ENCODE measurements around the gene KIAA0513.

The KIAA0513 gene

GRCh38 chr16:85040685-85041084 lies 13.1 kb downstream of the KIAA0513 start:
- Mint-ChIP-seq H3K4me1 (no peaks in the 10 kb centered on the region), H3K36me3 (ENCODE audit: insufficient read depth) (peaks cover 3% of the 10 kb centered on the region), H3K27ac (ENCODE audit: low read depth) (no peak overlapping the region), H3K4me3 (no peak overlapping the region), H3K27me3 (no peaks in the 10 kb centered on the region), H3K9me3 (no peaks in the 10 kb centered on the region)
- ATAC-seq (replicated peaks; ENCODE audit: extremely low read depth, poor library complexity, severe bottlenecking), result no peak
- no peak for DNase-seq (ENCODE audit: low spot score in 2 of 2)

- H3K27ac Mint-ChIP-seq (ENCODE audit: low read depth), result no peak overlapping the region
- ATAC-seq (replicated peaks; ENCODE audit: extremely low read depth, poor library complexity, severe bottlenecking), result no peak
- H3K27me3 Mint-ChIP-seq, result no peaks in the 10 kb centered on the region
- H3K9me3 Mint-ChIP-seq, result no peaks in the 10 kb centered on the region
- H3K36me3 Mint-ChIP-seq (ENCODE audit: insufficient read depth), result peaks cover 3% of the 10 kb centered on the region
- no peaks in the 10 kb centered on the region for H3K4me1 Mint-ChIP-seq
- no peak for DNase-seq (ENCODE audit: low spot score in 2 of 2)
- no peak overlapping the region for H3K4me3 Mint-ChIP-seq
Measured at GRCh38 chr16:85041219-85042166, 13.9 kb downstream of the KIAA0513 start.

GRCh38 chr16:85042167-85042526 lies 14.6 kb downstream of the KIAA0513 start:
- no peak for DNase-seq (ENCODE audit: low spot score in 2 of 2)
- no peak overlapping the region for H3K4me3 Mint-ChIP-seq
- H3K36me3 Mint-ChIP-seq (ENCODE audit: insufficient read depth), result peaks cover 2% of the 10 kb centered on the region
- H3K4me1 Mint-ChIP-seq, result no peaks in the 10 kb centered on the region
- no peaks in the 10 kb centered on the region for H3K9me3 Mint-ChIP-seq
- H3K27ac Mint-ChIP-seq (ENCODE audit: low read depth), result no peak overlapping the region
- H3K27me3 Mint-ChIP-seq, result no peaks in the 10 kb centered on the region
- no peak for ATAC-seq (replicated peaks; ENCODE audit: extremely low read depth, poor library complexity, severe bottlenecking)

- peaks cover 3% of the 10 kb centered on the region for H3K36me3 Mint-ChIP-seq (ENCODE audit: insufficient read depth)
- no peak overlapping the region for H3K4me3 Mint-ChIP-seq
- no peak overlapping the region for H3K27ac Mint-ChIP-seq (ENCODE audit: low read depth)
- H3K27me3 Mint-ChIP-seq, result no peaks in the 10 kb centered on the region
- DNase-seq (ENCODE audit: low spot score in 2 of 2), result no peak
- no peak for ATAC-seq (replicated peaks; ENCODE audit: extremely low read depth, poor library complexity, severe bottlenecking)
- no peaks in the 10 kb centered on the region for H3K9me3 Mint-ChIP-seq
- no peaks in the 10 kb centered on the region for H3K4me1 Mint-ChIP-seq
Measured at GRCh38 chr16:85042606-85043005, 15.0 kb downstream of the KIAA0513 start.

GRCh38 chr16:85045077-85045476 lies 17.5 kb downstream of the KIAA0513 start:
- no peak overlapping the region for H3K27ac Mint-ChIP-seq (ENCODE audit: low read depth)
- no peaks in the 10 kb centered on the region for H3K27me3 Mint-ChIP-seq
- H3K4me3 Mint-ChIP-seq, result no peak overlapping the region
- peaks cover 3% of the 10 kb centered on the region for H3K36me3 Mint-ChIP-seq (ENCODE audit: insufficient read depth)
- H3K4me1 Mint-ChIP-seq, result peaks cover 10% of the 10 kb centered on the region
- ATAC-seq (replicated peaks; ENCODE audit: extremely low read depth, poor library complexity, severe bottlenecking) (no peak), DNase-seq (ENCODE audit: low spot score in 2 of 2) (no peak)
- H3K9me3 Mint-ChIP-seq, result no peaks in the 10 kb centered on the region

- ATAC-seq (replicated peaks; ENCODE audit: extremely low read depth, poor library complexity, severe bottlenecking), result no peak
- Mint-ChIP-seq H3K36me3 (ENCODE audit: insufficient read depth) (peaks cover 3% of the 10 kb centered on the region), H3K9me3 (no peaks in the 10 kb centered on the region), H3K27me3 (no peaks in the 10 kb centered on the region), H3K4me3 (no peak overlapping the region), H3K4me1 (peaks cover 10% of the 10 kb centered on the region), H3K27ac (ENCODE audit: low read depth) (no peak overlapping the region)
- DNase-seq (ENCODE audit: low spot score in 2 of 2), result no peak
Measured at GRCh38 chr16:85045641-85046471, 18.3 kb downstream of the KIAA0513 start.

GRCh38 chr16:85046472-85046916 lies 18.9 kb downstream of the KIAA0513 start:
- Mint-ChIP-seq H3K9me3 (no peaks in the 10 kb centered on the region), H3K27ac (ENCODE audit: low read depth) (no peak overlapping the region), H3K4me1 (peaks cover 10% of the 10 kb centered on the region), H3K27me3 (no peaks in the 10 kb centered on the region), H3K36me3 (ENCODE audit: insufficient read depth) (peaks cover 3% of the 10 kb centered on the region), H3K4me3 (no peak overlapping the region)
- DNase-seq (ENCODE audit: low spot score in 2 of 2) (no peak), ATAC-seq (replicated peaks; ENCODE audit: extremely low read depth, poor library complexity, severe bottlenecking) (no peak)

- Mint-ChIP-seq H3K4me1 (peaks cover 10% of the 10 kb centered on the region), H3K27me3 (no peaks in the 10 kb centered on the region), H3K4me3 (no peak overlapping the region), H3K36me3 (ENCODE audit: insufficient read depth) (peaks cover 3% of the 10 kb centered on the region), H3K9me3 (no peaks in the 10 kb centered on the region), H3K27ac (ENCODE audit: low read depth) (no peak overlapping the region)
- no peak for DNase-seq (ENCODE audit: low spot score in 2 of 2)
- ATAC-seq (replicated peaks; ENCODE audit: extremely low read depth, poor library complexity, severe bottlenecking), result no peak
Measured at GRCh38 chr16:85046931-85047866, 19.6 kb downstream of the KIAA0513 start.

- Mint-ChIP-seq H3K27ac (ENCODE audit: low read depth) (no peak overlapping the region), H3K9me3 (no peaks in the 10 kb centered on the region), H3K4me3 (no peak overlapping the region), H3K36me3 (ENCODE audit: insufficient read depth) (peaks cover 3% of the 10 kb centered on the region), H3K4me1 (peaks cover 10% of the 10 kb centered on the region), H3K27me3 (no peaks in the 10 kb centered on the region)
- no peak for ATAC-seq (replicated peaks; ENCODE audit: extremely low read depth, poor library complexity, severe bottlenecking)
- DNase-seq (ENCODE audit: low spot score in 2 of 2), result no peak
Measured at GRCh38 chr16:85047867-85048455, 20.4 kb downstream of the KIAA0513 start.

- Mint-ChIP-seq H3K36me3 (ENCODE audit: insufficient read depth) (peaks cover 3% of the 10 kb centered on the region), H3K4me1 (peaks cover 10% of the 10 kb centered on the region), H3K27me3 (no peaks in the 10 kb centered on the region), H3K4me3 (no peak overlapping the region), H3K27ac (ENCODE audit: low read depth) (no peak overlapping the region), H3K9me3 (no peaks in the 10 kb centered on the region)
- no peak for DNase-seq (ENCODE audit: low spot score in 2 of 2)
- no peak for ATAC-seq (replicated peaks; ENCODE audit: extremely low read depth, poor library complexity, severe bottlenecking)
Measured at GRCh38 chr16:85048921-85049562, 21.4 kb downstream of the KIAA0513 start.

GRCh38 chr16:85049706-85050305 lies 22.2 kb downstream of the KIAA0513 start:
- Mint-ChIP-seq H3K27ac (ENCODE audit: low read depth) (no peak overlapping the region), H3K4me1 (peaks cover 10% of the 10 kb centered on the region)
- ATAC-seq (replicated peaks; ENCODE audit: extremely low read depth, poor library complexity, severe bottlenecking), result no peak

More at GRCh38 chr16:85049706-85050305, 22.2 kb downstream of the KIAA0513 start:
- peaks cover 3% of the 10 kb centered on the region for H3K36me3 Mint-ChIP-seq (ENCODE audit: insufficient read depth)
- DNase-seq (ENCODE audit: low spot score in 2 of 2), result no peak
- no peaks in the 10 kb centered on the region for H3K9me3 Mint-ChIP-seq
- no peak overlapping the region for H3K4me3 Mint-ChIP-seq
- no peaks in the 10 kb centered on the region for H3K27me3 Mint-ChIP-seq

Measured in central memory CD8-positive, alpha-beta T cell (primary cell).